GM18858 (cell line): ENCODE measurements around the gene SFTPA1.
"Not testable (repeated sequence)": the region's sequence is repeated elsewhere in the genome, so short reads cannot be mapped to it uniquely, and the experiment has no call there.

Experiments
- ATAC-seq: cut with Tn5 transposase; IDR thresholded peaks from one replicate; pipeline ENCODE4 v1.9.1; 2021; ENCODE audit not compliant: unreplicated experiment

SFTPA1 gene

DNA sequence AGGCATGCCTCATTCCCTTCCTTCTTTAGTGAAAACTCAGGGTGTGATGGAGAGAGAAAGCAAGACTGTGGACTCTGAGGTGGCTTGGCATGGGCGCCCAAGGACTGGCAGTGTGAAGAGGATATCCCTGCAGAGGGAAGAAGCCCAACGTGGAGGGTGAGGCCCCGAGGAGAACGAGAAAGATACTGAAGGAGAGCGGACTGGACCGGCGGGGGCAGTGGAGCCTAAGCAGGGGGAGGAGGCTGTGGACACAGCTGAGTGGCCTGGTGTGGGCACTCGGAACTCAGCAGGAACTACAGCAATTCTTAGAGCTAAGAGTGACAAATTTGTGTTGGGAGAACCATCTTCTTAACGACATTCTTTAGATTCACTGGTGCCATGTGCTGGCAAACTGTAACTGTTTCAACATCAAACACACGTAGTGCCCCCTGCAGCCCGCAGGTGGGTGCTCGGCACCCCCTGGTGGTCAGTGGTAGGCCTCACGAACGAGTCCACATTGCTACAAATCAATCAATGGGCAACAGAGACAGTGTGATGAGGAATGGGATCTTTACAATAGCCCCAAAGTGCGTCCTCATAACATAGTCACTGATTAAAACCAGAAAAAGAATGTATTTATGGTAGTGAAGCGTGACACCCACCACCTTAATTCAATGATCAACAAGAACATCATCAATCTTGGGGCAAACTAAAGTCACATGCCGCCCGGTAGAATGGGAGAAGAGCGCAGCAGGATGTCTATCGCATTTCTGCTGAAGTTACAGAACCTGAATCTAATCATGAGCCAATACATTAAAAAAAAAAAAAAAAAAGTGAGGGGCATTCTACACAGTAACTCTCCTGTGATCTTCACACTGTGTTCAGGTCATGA lies 2.0 kb upstream of the SFTPA1 start:
- no peak for ATAC-seq

DNA sequence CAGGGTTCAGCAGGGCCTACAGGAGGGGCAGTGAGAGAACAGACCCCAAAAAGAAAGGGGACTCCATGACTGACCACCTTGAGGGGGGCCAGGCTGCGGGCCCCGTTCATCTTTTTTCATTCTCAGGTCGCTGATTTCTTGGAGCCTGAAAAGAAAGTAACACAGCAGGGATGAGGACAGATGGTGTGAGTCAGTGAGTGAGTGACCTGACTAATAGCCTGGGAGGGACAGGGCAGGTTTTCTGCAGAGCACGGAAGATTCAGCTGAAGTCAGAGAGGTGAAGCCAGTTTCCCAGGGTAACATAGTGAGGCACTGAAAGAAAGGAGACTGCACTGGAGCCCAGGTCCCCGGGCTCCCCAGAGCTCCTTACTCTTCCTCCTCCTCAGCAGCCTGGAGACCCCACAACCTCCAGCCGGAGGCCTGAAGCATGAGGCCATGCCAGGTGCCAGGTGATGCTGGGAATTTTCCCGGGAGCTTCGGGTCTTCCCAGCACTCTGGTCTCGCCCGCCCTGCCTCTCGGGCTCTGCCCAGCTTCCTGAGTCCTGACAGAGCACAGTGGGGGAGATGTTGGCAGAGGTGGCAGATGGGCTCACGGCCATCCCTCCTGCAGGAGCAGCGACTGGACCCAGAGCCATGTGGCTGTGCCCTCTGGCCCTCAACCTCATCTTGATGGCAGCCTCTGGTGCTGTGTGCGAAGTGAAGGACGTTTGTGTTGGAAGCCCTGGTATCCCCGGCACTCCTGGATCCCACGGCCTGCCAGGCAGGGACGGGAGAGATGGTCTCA lies 646 bp downstream of the SFTPA1 start:
- not testable (repeated sequence) for ATAC-seq

DNA sequence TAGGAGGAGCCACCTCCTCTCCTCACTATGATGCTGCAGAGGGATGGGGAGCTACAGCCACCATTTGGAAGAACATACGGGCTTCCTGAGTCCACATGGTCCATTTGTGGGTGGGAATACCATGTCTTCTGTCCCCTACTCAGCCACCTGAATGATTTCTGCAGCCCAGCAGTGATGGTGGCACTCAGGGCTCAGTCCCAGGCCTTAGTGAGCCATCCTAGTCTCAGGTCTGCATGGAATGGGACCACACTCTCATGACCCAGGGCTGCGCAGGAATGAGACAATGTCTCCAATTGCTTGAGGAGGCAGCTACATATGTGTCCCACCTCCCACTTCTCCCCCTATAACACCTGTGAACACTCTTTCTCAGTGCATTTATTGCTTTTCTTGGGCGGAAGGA lies 4.8 kb downstream of the SFTPA1 start:
- no peak for ATAC-seq

DNA sequence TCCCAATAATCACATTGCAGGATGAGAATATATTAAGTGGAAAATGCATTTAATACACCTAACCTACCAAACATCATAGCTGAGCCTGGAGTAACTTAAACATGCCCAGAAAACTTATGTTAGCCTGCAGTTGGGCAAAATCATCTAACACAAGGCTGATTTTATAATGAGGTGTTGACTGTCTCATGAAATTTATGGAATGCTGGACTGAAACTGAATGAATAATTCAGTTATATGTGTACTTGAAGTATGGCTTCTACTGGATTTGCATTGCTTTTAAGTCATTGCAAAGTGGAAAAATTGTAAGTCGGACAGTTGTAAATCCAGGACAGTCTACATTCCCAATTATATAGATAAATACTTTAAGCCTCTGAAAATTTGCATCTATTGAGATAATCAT lies 5.4 kb downstream of the SFTPA1 start:
- no peak for ATAC-seq

DNA sequence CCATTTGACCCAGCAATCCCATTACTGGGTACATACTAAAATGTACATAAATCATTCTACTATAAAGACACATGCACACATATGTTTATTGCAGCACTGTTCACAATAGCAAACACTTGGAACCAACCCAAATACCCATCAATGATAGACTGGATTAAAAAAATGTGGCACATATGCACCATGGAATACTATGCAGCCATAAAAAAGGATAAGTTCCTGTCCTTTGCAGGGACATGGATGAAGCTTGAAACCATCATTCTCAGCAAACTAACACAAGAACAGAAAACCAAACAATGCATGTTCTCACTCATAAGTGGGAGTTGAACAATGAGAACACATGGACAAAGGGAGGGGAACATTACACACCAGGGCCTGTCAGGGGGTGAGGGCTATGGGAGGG lies 12.9 kb downstream of the SFTPA1 start:
- ATAC-seq: not testable (repeated sequence)

DNA sequence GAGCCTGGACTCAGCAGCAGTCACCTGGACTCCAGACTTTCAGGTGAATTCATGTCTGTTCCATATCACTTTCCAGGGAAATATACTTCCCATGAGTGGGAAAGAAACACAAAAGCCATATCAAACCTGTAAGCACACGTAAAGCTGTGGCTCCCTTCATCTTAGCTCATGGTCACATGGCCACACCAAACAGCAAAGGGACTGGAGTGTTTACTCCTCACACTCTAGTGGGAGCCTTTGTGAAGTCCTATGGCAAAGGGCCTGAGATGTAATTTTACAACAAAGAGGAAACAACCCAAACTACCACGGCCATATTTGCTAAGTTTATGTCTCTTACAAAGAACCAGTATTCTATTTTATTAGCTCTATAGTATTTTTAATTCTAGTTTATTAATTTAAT lies 16.3 kb downstream of the SFTPA1 start:
- ATAC-seq: no peak

DNA sequence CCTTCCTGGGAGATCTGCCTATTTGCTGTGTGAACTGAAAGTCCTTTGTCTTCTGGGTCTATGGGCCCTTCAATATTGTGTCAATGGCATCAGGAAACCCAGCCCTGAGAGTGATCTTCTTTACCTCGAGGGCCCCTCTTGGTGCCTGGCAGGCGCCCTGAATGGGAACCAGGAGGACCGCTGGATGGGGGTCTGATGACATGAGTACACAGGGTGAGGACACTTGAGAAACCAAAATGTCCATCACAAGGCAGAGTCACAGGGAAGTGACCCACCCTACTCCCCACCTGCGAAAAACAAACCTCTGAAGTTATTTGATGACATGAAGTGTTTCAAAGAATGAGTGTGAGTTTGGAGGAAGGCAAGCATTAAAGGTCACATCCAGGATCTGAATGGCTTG lies 17.3 kb downstream of the SFTPA1 start:
- ATAC-seq: no peak

DNA sequence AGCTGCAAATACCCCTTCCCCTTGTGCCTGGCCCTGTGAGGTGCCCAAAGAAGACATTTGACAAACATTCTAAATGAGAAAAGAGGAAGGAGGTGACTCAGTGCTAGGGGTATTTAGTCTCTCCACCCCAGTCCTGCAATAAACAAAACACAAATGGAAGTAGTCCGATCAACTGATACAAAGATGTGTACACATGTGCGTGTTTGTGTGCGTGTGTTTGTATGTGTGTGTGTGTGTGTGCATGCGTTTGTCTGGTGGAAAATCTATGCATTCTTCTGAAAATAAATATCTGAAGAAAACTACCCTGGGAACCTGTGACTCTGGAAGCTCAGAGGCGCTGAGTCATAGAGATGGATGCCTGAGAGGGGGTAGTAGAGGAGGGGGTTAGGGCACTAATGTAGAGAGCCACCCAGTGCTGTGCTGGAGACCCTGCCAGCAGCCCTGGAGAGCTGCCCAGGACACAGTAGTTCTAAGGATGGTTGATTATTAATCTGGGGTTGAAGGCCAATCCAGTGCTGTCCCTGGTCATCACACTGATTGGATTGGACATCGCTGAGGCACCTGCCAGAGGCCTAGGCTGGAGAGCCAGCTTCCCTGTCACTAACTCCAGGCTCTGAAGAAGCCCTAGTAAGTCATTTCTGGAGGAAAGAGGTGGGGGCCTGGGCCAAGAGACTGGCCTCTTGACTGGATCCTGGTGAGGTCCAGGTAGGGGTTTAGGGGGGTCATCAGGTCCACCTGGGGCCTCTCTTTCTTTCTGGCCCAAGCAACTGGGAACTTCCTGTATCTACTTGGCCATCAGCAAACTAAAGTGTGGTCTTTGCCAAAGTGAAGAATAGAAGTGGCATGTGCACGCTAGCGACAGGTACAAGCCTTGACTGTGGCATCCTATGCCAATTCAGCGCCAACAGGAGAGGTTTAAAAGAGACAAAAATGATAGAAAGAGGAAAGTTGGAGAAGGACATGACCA lies 18.5 kb downstream of the SFTPA1 start:
- no peak for ATAC-seq

DNA sequence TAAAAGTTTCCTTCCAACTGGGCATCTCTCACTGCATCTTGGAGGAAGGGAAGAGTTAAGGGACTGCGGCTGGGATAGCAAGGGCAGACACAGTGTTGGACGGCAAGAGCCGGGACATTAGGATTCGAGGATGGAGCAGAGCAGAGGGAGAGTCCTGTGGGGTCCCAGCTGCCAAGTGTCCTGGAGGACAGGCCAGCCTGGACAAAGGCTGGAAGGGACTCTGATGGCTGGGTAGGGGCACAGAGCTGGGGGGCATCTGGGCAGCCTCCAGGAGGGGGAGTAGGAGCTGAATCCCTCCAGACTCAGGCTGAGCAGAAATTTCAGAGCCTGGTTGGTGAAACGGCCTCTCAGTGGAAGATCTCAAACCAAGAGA lies 19.2 kb downstream of the SFTPA1 start:
- ATAC-seq: no peak

DNA sequence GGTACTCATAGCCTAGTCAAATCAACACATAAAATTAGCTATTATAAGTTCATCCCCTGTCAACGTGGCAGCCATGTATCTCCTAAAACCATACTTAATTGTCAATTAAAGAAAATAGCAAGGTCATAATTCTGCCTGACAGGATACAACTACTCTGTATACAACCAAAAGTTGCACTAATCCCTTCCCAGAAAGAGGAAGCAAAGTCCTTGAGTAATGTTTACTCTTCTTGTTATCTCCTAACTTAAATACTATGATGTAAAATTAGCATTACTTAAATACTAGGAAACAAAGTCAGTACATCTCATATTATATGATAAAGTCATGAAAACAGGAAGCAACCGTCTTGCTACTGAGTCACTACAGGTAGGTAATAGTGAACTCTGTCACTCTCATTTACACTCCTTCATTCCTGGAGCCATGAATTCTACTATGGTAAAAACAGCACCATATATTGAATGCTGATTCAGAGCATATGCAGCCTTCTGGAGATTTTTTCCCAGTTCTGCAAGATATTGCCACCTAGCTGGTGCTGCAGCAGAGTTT lies 26.0 kb downstream of the SFTPA1 start:
- ATAC-seq: not testable (repeated sequence)

DNA sequence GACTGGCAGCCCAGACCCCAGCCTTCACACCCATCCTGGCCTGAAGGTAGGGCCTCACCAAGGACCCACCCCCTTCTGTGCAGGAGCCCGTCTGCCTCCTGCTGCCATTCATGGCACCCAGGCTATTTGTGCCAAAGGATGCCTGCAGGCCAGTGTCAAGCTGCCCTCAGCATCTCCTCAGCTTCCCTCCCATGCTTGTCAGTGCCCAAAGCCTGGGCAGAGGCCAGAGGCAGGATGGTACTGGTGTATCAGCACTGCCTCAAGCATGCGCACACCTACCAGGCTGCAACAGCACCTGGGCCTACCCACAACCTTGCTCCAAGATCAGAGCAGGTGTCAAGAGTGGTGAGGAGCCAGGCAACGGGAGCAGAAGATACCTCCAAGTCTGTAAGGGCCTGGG lies 27.6 kb downstream of the SFTPA1 start:
- ATAC-seq: no peak

DNA sequence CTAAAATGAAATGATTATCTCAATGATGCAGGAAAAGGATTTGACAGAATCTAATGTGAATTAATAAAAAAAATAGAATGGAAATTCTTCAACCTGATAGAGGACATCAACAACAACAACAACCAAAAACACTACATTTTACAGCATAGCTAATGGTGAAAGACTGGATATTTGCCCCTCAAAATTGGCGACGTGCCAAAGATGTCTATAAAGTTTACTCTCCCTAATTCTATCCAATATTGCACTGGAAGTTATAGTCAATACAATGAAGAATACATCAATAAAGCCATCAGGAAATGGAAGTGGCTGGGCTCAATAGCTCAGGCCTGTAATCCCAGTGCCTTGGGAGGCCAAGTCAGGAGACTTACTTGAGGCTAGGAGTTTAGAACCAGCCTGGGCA lies 42.0 kb downstream of the SFTPA1 start:
- not testable (repeated sequence) for ATAC-seq

DNA sequence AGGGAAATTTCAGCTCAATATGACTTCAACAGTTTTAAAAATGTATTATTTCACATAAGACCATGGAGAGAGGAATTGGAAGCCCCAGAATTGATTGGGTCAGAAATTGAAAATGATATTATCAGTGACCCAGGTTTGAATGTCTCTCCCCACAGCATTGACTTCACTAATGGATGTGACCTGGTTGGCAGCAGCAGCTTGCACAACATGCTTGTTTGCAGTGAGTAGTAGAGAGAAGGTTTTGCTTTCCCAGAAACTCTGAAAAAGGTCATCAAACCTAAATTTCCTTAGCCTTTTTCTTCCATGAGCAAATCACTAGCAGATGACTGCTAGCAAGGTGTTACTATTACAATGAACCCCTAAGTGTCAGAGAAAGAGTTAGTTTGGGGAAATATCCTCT lies 52.5 kb downstream of the SFTPA1 start:
- not testable (repeated sequence) for ATAC-seq

DNA sequence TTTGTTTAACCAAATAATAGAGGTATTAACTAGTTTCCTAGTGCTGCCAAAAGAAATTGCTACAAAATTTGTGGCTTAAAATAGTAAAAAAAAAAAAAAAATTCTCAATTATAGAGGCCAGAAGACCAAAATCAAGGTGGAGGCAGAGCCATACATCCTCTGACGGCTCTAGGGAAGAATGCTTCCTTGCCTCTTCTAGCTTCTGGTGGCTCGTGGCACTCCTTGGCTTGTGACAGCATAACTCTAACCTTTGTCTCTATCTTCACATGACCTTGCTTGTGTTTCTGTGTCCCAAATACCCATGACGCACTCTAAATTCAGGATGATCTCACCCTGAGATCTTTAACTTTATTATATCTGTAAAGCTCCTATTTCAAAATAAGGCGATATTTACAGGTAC lies 53.9 kb downstream of the SFTPA1 start:
- not testable (repeated sequence) for ATAC-seq
